GM21717 (cell line): Measurements from ENCODE around the gene ATG4D.
"Not testable (repeated sequence)": the region's sequence is repeated elsewhere in the genome, so short reads cannot be mapped to it uniquely, and the experiment has no call there.

Experiments
- ATAC-seq: cut with Tn5 transposase; IDR thresholded peaks from one replicate; pipeline ENCODE4 v1.9.1; 2021; ENCODE audit warnings: mild to moderate bottlenecking, moderate library complexity; ENCODE audit not compliant: unreplicated experiment

Gene ATG4D

DNA sequence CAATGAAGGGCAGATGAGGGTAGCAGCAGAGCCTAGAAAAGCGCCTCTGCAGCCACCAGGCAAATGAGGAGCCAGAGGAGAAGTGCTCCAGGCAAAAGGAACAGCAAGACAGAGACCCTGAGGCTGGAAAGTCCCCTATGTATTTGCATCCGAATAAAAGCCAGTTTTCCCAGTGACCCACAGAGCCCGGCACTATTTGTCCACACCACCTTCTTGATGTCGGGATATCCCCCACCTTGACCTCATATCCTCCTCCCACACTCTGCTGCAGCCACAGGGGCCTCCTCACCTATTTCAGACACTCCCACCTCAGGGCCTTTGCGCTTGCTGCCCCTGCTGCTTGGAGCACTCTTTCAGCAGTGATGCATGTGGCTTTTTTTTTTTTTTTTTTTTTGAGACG lies 6.6 kb downstream of the ATG4D start:
- ATAC-seq, result no peak

DNA sequence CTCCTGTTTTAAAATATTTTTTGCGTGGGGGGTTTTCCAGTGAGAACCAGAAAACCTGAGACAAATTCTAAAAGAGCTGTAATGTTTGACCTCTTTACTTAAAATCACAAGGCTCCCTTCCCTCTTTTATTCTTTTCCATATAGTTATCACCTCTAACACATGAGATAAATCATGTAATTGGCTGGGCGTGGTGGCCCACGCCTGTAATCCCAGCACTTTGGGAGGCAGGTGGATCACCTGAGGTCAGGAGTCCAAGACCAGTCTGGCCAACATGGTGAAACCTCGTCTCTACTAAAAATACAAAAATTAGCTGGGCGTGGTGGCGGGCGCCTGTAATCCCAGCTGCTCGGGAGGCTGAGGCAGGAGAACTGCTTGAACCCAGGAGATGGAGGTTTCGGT lies 7.3 kb downstream of the ATG4D start:
- not testable (repeated sequence) for ATAC-seq

DNA sequence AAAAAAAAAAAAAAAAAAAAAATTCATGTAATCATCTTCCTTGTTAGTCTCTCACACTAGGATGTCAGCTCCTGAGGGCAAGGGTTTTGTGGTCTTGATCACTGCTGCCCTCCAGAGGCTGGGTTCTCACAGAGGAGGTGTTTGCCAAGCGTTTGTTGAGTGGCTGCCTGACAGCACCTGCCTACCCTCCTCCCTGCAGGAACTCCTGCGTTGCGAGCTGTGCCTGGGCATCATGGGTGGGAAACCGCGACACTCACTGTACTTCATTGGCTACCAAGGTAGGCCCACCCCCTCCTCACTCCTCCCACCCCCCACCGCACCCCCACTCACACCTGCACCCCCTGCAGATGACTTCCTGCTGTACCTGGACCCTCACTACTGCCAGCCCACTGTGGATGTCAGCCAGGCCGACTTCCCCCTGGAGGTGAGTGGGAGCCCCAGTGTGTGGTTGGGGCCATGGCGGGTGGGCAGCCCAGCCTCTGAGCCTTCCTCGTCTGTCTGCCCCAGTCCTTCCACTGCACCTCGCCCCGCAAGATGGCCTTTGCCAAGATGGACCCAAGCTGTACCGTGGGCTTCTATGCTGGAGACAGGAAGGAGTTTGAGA lies 8.1 kb downstream of the ATG4D start:
- no peak for ATAC-seq

DNA sequence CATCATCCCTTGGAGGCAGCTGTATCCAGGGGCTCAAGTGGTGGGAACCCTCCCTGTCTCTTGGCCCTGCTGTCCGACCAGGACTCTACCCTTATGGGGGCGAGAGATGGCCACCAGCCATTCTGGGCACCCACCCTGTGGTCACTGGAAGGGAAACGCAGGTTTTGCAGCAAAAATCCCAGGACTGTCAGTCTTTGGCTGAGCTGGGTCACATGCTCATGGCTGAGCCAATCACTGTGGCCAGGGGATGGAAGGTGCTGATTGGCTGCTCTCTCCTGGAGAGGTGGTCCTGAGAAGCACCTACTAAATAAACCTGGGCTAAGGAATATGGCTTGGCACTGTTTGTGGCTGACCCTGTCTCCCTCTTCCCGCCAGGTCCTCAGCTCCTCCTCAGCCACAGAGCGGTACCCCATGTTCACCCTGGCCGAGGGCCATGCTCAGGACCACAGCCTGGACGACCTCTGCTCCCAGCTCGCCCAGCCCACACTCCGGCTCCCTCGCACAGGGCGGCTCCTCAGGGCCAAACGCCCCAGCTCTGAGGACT lies 8.9 kb downstream of the ATG4D start:
- no peak for ATAC-seq

DNA sequence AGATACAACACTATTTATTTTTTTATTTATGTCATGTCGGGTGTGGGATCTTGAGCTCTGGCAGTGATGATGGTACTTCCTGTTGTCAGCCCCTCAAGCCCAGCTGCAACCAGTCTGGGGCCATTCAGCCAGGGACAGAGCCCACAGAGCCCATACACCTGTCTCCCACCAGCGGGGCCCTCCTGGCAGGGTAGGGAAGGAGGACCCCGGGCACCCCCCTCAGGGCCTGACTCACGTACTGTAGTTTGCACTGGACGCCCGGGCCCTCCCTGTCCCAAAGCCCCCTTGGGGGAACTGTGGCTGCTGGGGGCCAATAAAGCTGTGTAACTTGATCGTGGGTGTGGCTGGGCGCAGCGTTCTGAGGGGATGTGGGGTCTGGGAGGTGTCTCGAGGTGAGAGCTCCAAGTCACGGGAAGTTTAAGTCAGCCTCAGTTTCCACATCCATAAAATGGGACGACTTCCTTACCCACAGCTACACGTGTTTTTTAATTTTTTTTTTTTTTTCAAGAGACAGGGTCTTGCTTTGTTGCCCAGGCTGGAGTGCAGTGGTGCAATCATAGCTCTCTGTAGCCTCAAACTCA lies 9.5 kb downstream of the ATG4D start:
- no peak for ATAC-seq

DNA sequence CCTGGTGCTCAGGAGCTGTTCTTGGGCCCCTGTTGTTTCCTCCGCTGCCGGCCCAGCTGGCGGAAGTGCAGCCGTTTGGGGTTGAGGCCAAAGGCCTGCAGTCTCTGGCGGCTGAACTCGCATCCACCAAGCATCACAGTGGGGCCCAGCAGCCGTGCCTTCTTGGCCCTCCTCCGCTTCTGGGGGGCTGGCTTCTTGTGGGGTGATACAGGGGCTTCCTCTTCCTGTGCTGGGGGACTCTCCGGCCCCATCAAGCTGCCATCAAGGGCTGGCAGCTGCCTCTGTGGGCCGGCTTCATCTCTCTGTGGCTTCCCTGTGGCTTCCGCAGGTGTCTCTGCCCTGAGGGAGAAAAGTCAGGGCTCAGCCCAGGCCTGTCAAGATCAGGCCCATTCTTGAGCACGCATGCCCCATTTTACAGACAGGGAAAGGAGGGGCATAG lies 10.3 kb downstream of the ATG4D start:
- no peak for ATAC-seq

DNA sequence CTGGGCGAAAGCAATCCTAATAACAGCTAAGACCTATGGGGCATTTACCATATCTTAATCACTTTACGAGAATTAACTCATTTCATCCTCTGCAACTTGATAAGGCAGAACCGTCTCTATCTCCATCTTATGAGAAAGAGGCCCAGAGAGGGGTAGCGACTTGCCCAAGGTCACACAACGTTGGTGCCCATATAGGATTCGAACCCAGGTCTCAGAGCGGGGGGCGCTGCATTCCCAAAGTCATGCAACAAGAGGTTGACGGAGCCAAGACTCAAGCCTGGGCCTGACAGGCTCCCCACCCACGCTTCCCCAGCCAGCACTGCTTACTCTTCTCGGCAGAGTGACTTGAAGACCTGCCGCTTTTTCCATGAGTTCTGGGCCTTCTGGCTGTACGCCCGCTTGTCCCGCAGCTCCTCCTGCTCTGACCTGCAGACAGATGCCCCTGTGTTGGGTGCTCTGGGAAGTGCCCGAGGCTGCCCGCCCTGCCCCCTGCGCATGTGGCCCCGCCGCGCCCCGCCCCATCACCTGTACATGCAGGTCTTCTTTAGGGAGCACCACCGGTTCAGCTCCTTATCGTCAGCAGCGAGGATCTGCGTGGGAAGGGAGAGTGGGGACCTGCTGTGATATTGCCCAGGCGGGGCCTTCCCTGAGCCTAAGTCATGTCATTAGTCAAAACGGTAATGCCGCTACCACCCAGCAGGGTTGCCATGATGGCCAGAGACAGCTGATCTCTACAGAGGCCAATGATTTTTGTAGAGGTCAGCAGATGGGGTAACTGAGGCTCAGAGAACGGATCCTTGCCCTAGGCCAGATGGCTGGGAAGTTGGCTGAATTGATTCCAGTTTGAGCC lies 11.3 kb downstream of the ATG4D start:
- no peak for ATAC-seq

DNA sequence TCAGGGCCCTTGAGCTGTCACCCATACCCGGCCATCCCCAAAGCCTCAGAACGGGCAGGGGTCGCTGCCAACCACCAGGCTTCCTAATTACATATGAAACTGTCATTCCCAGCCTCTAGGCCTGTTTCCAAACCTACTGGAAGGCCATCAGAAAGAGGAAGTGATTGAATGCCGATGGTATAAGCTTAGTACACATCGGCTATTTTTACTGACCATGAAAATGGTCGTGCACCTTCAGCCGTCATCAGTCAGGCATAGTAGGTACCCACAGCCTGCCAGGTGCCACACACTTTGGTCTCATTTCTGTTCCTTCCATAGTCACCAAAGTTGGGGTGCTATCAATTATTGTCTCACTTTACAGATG lies 11.9 kb downstream of the ATG4D start:
- ATAC-seq, result no peak

DNA sequence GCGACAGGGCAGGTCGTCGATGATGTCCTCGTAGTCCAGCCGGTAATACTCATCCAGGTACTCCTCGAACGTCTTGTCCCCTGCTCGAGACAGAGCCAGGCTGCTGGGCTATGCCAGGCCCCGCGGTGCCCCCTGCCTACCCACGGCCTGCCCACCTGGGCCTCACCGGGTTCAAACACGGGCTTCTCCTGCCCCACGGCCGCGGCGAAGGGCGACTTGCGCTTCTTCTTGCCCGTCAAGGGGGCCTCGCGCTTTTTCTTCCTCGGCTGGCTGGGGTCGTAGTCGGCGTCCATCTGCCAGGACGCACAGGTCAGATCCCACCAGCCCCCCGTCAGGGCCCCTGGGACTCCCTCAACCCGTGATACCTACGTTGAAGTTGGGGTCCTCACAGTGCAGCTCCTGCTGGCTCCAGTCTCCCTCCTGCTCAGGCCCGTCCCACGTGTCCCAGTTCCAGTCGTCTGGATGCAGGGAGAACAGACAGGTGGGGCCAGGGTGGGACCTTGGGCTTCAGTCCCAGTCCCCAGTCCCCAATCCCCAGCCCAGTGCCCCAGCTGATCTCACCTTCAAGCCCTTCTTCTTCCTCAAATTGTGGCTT lies 14.0 kb downstream of the ATG4D start:
- no peak for ATAC-seq

DNA sequence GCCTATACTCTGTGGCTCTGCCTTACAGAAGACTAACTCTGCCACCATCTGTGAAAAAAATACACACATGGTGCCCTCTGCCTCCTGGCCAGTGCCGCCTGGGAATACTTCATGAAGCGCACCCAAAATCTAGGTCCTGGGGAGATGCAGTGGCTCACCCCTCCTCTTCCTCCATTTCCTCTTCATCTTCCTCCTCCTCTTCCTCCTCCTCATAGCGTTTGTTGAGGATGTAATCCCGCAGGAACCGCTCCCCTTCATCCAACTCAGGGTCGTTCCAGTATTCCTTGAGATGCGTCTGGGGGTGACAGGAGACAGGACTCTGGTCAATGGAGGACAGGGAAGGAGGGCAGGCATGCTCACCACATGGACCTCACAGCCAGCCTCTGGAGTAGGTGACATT lies 16.4 kb downstream of the ATG4D start:
- no peak for ATAC-seq

DNA sequence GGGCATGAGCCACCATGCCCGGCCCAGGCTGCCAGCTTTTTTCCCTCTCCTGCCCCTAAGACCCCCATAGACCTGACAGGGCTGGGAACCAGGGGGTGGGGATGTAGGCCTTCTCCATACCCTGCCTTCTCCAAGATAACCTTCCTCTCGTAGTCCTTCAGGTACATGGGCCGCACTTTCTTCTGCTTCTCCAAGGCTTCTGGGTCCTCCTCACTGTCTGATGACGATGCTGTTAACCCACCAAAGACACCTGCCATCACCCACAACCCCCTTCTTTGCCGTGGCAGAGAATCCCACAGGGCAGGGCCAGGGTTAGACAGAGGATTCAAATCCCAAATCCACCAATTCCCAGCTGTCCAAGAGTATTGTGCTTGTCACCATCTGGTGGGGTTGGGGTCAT lies 18.9 kb downstream of the ATG4D start:
- no peak for ATAC-seq

DNA sequence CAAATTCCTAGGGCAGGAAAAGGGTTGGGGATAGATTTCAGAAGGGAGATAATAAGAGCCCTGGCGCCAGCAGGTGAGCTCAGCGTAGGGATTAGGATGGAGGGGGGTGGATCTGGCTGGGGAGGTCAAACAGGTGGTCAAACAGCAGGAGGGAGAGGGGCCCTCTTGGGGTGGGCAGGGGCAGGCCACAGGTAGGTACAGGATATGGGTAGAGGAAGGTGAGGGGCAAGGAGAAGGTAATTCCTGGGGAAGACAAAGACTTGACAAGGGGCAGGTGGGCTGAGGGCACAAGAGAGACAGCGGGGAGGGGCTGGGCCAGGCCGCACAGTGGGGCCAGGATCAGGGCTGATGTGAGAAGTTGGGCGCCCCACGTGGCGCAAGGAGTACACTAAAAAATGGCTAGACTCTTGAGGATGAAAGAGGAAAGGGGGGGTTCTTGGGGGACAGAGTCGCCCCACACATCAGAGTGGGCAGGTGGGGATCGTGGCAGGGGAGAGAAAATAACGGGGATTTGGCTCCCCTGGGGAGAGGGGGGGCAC lies 21.4 kb downstream of the ATG4D start:
- no peak for ATAC-seq

DNA sequence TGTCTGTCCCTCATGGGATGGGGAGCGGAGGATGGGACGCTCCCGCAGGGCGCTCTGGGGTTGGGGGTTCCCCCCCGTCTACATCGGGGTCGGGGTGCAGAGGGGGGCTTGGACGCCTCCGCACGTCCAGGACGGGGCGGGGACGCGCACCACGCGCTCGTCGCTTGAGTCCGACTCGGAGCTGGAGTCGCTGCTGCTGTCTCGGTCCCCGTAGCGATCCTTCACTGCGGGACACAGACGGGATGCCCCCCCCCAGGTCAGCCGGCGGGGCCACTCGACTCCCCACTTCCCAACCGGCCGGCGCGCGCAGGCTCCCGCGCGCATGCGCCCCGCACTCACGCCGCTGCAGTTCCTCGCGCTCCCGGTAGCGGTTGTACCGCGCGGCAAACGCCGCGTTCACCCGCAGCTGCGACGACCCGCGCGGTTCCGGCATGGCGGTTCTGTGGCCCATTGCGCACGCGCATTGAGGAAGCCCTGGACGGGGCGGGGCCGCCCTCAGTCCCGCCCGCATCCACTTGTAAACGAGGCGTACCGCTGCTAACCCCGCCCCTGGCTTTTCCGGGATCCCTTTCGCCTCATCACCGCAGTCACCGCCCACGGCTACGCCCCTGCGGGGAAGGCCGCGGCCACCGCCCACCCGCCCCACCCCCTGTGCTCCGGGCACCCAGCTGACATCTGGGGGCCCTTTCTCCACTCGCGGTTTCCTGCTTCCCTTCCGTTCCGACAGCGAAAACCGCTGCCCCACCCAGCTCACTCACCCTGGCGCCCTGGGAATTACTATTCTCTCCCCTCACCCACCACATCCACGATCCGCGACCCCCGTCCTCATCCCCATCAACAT lies 22.1 kb downstream of the ATG4D start, which contains the start of gene KRI1:
Gene KRI1, minus strand, starts transcription at position 444 of the 841 bp plus-strand sequence. Its CDS starts 11 bp downstream, at position 433.
- ATAC-seq, result peak; percentile 36

DNA sequence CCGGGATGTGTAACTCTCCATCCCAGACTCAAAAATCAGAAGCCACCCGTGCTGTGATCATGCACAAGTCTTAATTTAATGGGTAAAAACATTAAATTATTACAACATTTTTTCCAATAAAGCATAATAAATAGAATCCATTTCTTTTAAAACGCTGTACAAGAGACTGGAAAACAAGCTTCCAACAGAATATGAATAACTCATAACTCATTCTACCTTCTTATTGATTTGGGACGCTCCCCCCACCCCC lies 22.6 kb downstream of the ATG4D start:
- no peak for ATAC-seq

DNA sequence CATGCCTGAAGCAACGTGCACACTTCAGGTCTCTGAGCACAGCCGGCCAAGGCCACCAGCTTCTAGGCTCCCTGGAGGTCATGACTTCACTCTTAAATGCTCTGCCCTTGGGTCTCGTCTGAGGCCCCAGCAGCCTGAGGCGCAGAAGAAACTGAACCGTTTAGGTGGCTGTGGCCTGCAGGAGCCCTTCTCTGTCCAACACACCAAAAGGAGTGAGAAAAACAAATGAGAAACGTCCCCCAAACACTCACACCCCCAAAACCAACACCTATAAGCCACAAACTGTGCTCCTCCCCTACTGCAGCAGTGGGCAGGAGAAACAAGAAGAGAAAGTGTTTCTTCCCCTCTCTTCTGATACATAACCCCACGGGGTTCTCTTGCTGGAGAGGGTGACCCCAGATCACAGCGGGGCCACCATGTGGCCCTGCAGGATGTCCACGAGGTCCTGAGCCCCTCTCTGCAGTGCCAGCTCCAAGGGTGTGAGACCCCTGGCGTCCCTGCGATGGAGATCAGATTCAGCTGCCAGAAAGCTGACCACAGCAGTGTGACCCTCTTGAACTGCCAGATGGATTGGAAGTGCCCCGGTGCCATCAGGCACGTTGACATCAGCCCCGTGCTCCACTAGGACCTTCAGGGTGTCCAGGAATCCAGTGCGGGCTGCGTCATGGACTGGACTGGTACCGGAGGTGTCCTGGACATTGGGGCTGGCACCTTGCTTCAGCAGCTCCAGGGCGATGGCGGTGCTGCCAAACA lies 23.1 kb downstream of the ATG4D start:
- ATAC-seq, result no peak

DNA sequence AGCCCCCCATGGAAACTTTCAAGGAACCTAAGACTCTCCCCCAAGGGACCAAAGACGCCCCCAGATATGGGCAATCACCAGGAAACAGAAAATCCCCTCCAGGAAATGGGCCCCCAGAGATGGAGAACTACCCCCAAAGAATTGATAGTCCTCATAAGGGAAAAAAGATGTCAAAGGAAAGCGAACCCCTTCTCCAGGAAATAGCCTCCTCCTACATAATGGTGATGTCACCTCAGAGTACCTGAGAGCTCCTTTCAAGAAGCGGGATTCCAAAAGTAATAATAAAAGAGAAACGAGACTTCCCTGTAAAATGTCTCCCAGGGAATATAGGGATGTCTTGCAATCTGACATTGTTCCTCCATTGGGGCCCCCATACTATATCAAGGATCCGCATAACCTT lies 24.0 kb downstream of the ATG4D start:
- ATAC-seq, result no peak

DNA sequence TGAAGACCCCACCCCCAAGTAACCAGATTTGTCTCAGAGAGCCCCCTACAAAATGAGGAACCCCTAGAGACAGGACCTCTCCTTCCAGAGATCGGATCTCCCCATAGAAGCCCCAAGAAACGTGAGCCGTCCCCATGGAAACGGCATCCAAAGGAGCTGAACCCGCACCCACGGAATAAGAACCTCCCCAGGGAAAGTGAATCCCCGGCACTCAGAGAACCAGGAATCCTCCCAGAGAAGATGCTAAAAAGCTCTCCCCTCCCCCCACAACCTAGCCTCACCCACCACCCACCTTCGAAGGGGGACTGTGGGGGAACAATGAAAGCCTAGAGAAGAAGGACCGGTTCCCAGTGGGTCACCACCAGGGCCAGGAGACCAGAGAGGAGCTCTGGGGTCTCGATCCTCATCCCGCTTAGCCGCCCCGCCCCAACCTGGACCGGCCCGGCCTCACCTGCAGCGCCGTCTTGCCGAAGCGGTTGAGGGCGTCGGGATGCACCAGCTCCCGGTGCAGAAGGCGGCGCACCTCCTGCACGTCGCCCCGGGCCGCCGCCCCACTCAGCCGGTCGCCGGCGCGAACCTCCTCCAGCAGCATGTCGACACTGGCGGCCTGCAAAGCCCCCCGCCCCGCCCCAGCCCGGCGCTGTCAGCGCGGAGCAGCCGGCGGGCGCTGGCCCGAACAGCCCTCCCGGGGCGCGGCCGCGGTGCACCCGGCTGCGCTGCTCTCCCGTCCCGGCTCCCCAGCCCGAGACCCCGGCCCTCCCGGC lies 24.5 kb downstream of the ATG4D start:
- peak; percentile 4 for ATAC-seq

DNA sequence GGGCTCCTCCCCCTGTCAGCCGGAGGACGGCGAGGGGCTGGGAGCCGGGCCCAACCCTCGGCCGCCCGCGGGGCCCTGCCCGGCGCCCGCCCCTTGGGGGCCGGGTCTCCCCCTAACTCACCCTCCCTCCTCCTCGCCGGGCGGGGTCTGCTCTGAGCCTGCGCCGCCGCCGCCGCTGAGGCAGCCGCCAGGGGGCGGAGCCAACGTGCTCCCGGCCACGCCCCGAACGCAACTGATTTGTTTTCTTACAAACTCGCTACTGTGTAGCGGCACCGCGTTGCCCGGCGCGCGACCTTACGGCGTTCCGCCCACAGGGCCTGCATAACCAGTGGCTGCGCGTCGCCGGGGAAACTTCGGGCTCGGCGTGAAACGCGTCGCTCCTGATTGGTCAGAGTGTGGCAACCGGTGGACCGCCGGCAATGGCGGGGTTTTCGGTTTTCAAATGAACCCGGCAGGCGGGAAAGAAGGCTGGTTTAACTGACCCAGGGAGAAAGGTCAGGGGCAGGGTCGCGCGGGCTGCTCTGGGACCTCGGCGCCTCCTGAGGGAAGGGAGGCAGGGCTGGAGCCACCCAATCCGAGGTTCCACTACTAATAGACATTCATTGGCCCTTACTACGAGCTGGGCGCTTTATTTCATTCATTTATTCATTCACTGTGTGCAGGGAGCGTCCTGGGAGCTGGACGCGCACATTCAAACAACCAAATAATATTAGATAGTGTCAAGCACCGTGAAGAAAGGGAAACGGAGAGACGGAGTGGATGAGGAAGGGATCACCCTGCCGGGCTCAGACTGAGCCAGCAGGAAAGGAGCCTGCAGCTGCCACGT lies 25.3 kb downstream of the ATG4D start, which contains the start of gene CDKN2D:
Gene CDKN2D, minus strand, starts transcription at position 154 of the 826 bp plus-strand sequence. CDS start 326 bp downstream, outside the sequence.
- ATAC-seq, result peak; percentile 53
